K562 (cell line): ENCODE data around the gene GAPDH. TPM values are rescaled to one million over a fixed set of nuclear protein-coding genes. Genes with fewer than 3 reads are reported as not detected.

Experiments
- BCL6 ChIP-seq: fragments of 250-450 bp; sonication (Bioruptor Pico); IDR thresholded peaks from 2 replicates; pipeline ENCODE4 v1.4.0; 2020
- E2F5 ChIP-seq: sonication (generic); formaldehyde crosslinking; IDR thresholded peaks from 2 replicates; pipeline ENCODE4 v1.8.0; 2022; ENCODE audit warnings: mild to moderate bottlenecking, missing genetic modification reagents
- ILF3 ChIP-seq: fragments of 450-650 bp; IDR thresholded peaks from 2 replicates; pipeline ENCODE4 v1.6.1; 2018; ENCODE audit warnings: antibody characterized with exemption, mild to moderate bottlenecking, moderate library complexity, borderline replicate concordance
- MAX ChIP-seq: sonication (generic); formaldehyde crosslinking; IDR thresholded peaks from 2 replicates; pipeline ENCODE4 v1.9.0; 2022; ENCODE audit warnings: mild to moderate bottlenecking, missing genetic modification reagents
- RB1 ChIP-seq: fragments of 450-650 bp; IDR thresholded peaks from 2 replicates; pipeline ENCODE4 v1.6.1; 2017; ENCODE audit warnings: low read depth, mild to moderate bottlenecking
- UBTF ChIP-seq, 2 experiments: IDR thresholded peaks; 2 replicates each; pipeline ENCODE4 v1.6.1; 2012; ENCODE audit warnings: improper control_type of control experiment in 2 of 2, low read depth in 2 of 2, low read length in 2 of 2, borderline replicate concordance in 1 of 2
- polyA plus RNA-seq, 8 experiments: library from polyadenylated mRNA; depleted of rRNA in 4 of 8; stranded (reverse) in 5 of 8; unstranded in 3 of 8; fragments of >200 nt; fragmentation: Nextera tagmentation in 2 of 8; fragmentation: Illumina TruSeq in 1 of 8; extraction: Ambion mirVana in 2 of 8; extraction: Trizol in 1 of 8; gene quantifications; 2 replicates each; pipeline versions ENCODE4 v1.2.1 to v1.2.3, GENCODE V29; 2011 to 2014; ENCODE audit warnings: inconsistent platforms in 1 of 8, missing spikeins in 1 of 8
- total RNA-seq, 7 experiments: library from RNA; depleted of rRNA in 6 of 7; stranded (reverse); fragments of >200 nt in 6 of 7; fragmentation: Illumina TruSeq in 2 of 7; extraction: Trizol in 2 of 7; gene quantifications; 2 replicates each; pipeline versions ENCODE4 v1.2.1 to v1.2.3, GENCODE V29; 2011 to 2021; ENCODE audit warnings: low replicate concordance in 1 of 7
- TF ChIP-seq, protein P1 (sequence below): fragments of 200-800 bp; sonication (Bioruptor generic); IDR thresholded peaks from 2 replicates; pipeline ENCODE4 v1.6.1; 2017; ENCODE audit warnings: missing genetic modification characterization, missing compliant biosample characterization
- TF ChIP-seq, protein P2 (sequence below), 2 experiments: fragments of 450-650 bp in 1 of 2; sonication (generic) in 1 of 2; formaldehyde crosslinking in 1 of 2; IDR thresholded peaks; 2 replicates each; pipeline versions ENCODE4 v1.7.1 to v1.9.0; 2016 to 2022; ENCODE audit warnings: inconsistent platforms in 1 of 2, mild to moderate bottlenecking in 1 of 2, missing genetic modification reagents in 1 of 2

The GAPDH gene
- total and polyA plus RNA-seq, 9 of the 15 experiments (the other 6 are each of a cell fraction or from before 2014, with no cell fraction given), result 2,206 to 6,793 (median 4,217) TPM

- TF ChIP-seq, protein P1, sequence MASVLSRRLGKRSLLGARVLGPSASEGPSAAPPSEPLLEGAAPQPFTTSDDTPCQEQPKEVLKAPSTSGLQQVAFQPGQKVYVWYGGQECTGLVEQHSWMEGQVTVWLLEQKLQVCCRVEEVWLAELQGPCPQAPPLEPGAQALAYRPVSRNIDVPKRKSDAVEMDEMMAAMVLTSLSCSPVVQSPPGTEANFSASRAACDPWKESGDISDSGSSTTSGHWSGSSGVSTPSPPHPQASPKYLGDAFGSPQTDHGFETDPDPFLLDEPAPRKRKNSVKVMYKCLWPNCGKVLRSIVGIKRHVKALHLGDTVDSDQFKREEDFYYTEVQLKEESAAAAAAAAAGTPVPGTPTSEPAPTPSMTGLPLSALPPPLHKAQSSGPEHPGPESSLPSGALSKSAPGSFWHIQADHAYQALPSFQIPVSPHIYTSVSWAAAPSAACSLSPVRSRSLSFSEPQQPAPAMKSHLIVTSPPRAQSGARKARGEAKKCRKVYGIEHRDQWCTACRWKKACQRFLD, result peak; percentile 36; the same call in 1 of the 2 replicates
- peak in 1 of 2 experiments; percentile 60; a peak in 2 of 4 replicates for TF ChIP-seq UBTF (IDR thresholded peaks at IDR 0.05; ENCODE audit: borderline replicate concordance in 1 of 2, low read depth in 2 of 2, low read length in 2 of 2)
- TF ChIP-seq, protein P2, sequence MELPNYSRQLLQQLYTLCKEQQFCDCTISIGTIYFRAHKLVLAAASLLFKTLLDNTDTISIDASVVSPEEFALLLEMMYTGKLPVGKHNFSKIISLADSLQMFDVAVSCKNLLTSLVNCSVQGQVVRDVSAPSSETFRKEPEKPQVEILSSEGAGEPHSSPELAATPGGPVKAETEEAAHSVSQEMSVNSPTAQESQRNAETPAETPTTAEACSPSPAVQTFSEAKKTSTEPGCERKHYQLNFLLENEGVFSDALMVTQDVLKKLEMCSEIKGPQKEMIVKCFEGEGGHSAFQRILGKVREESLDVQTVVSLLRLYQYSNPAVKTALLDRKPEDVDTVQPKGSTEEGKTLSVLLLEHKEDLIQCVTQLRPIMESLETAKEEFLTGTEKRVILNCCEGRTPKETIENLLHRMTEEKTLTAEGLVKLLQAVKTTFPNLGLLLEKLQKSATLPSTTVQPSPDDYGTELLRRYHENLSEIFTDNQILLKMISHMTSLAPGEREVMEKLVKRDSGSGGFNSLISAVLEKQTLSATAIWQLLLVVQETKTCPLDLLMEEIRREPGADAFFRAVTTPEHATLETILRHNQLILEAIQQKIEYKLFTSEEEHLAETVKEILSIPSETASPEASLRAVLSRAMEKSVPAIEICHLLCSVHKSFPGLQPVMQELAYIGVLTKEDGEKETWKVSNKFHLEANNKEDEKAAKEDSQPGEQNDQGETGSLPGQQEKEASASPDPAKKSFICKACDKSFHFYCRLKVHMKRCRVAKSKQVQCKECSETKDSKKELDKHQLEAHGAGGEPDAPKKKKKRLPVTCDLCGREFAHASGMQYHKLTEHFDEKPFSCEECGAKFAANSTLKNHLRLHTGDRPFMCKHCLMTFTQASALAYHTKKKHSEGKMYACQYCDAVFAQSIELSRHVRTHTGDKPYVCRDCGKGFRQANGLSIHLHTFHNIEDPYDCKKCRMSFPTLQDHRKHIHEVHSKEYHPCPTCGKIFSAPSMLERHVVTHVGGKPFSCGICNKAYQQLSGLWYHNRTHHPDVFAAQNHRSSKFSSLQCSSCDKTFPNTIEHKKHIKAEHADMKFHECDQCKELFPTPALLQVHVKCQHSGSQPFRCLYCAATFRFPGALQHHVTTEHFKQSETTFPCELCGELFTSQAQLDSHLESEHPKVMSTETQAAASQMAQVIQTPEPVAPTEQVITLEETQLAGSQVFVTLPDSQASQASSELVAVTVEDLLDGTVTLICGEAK (IDR thresholded peaks at IDR 0.05), result peak; percentile 65
- TF ChIP-seq, protein P2 (CRISPR knock-in tag; IDR thresholded peaks at IDR 0.05), result peak; percentile 45; the same call in 1 of the 2 replicates
- no peak for TF ChIP-seq ILF3
- TF ChIP-seq E2F5 (CRISPR knock-in tag), result peak; percentile 85; the same call in 1 of the 2 replicates
- TF ChIP-seq RB1, result peak; percentile 59
- TF ChIP-seq BCL6 (CRISPR knock-in tag), result no peak
- TF ChIP-seq MAX (CRISPR knock-in tag), result peak; percentile 99
These were observed at the start of gene GAPDH (continued) for GRCh38 chr12:6533923-6534694.
